Measurements from ENCODE around the gene CIT.

GRCh38 chr12:119727600-119728443, 149.3 kb downstream of the CIT start:
- TF ChIP-seq CTCF (IDR thresholded peaks at IDR 0.05) (no peak), POLR2A (IDR thresholded peaks at IDR 0.05) (no peak)

All from lower leg skin (tissue), 3 donors.